Nephron (organoid): ENCODE data around the gene NCCRP1.
"Not testable (repeated sequence)": the region's sequence is repeated elsewhere in the genome, so short reads cannot be mapped to it uniquely, and the experiment has no call there.

ENCODE experiments used
- H3K27ac Mint-ChIP-seq, 3 experiments: 2 replicates each; pipeline ENCODE4 v1.8.0; 2020; ENCODE audit warnings: mixed read lengths in 3 of 3, mild to moderate bottlenecking in 2 of 3, moderate library complexity in 1 of 3
- H3K27me3 Mint-ChIP-seq: 2 replicates; pipeline ENCODE4 v1.8.0; 2021; ENCODE audit warnings: low read depth, mild to moderate bottlenecking, moderate library complexity, mixed read lengths
- H3K36me3 Mint-ChIP-seq: 2 replicates; pipeline ENCODE4 v1.8.0; 2020; ENCODE audit warnings: low read depth, mixed read lengths
- H3K4me1 Mint-ChIP-seq: 2 replicates; pipeline ENCODE4 v1.8.0; 2020; ENCODE audit warnings: mixed read lengths
- H3K4me3 Mint-ChIP-seq, 3 experiments: 2 replicates each; pipeline ENCODE4 v1.8.0; 2020; ENCODE audit warnings: mild to moderate bottlenecking in 3 of 3, mixed read lengths in 3 of 3, moderate library complexity in 2 of 3
- H3K9me3 Mint-ChIP-seq: 2 replicates; pipeline ENCODE4 v1.8.0; 2020; ENCODE audit warnings: mixed read lengths
- TF ChIP-seq, protein P1 (sequence below), 3 experiments: fragments of 200-600 bp; sonication (generic); IDR thresholded peaks; one replicate each; pipeline ENCODE4 v1.5.0; 2021; ENCODE audit warnings: antibody characterized with exemption in 3 of 3; ENCODE audit not compliant: unreplicated experiment in 3 of 3

The NCCRP1 gene

DNA sequence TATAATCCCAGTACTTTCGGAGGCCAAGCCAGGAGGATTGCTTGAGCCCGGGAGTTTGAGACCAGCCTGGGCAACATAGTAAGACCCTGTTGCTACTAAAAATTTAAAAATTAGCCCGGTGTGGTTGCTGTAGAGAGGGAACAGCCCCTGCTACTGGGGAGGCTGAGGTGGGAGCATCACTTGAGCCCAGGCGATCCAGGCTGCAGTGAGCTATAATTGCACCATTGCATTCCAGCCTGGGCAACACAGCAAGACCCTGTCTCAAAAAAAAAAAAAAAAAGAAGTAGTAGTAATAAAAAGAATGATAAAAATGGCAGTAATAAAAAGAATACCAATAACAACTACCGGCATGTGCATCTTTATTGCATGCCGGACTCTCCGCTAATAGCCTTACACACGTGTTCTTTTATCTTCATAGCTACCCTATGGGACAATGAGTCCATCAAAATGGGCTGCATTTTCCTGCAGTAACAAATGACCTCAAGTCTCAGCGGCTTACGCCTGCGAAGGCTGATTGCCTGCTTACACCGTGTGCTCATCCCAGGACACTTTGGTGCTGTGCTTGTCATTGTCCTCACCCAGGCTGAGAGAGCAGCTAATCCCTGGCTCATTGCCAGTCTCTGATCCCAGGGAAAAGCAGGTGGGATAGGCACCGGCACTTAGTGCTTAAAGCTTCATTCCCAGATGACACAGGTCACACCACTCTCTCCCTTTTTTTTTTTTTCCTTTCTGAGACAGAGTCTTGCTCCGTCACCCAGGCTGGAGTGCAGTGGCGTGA is 21.7 kb downstream of the NCCRP1 start:
- Mint-ChIP-seq H3K36me3 (no peaks in the 10 kb centered on the region), H3K9me3 (peaks cover 9% of the 10 kb centered on the region), H3K4me3 (no peak overlapping the region), H3K27ac (peak overlapping the region in 1 of 3 experiments; percentile 53), H3K4me1 (no peaks in the 10 kb centered on the region), H3K27me3 (peaks cover 20% of the 10 kb centered on the region)
- TF ChIP-seq, protein P1, sequence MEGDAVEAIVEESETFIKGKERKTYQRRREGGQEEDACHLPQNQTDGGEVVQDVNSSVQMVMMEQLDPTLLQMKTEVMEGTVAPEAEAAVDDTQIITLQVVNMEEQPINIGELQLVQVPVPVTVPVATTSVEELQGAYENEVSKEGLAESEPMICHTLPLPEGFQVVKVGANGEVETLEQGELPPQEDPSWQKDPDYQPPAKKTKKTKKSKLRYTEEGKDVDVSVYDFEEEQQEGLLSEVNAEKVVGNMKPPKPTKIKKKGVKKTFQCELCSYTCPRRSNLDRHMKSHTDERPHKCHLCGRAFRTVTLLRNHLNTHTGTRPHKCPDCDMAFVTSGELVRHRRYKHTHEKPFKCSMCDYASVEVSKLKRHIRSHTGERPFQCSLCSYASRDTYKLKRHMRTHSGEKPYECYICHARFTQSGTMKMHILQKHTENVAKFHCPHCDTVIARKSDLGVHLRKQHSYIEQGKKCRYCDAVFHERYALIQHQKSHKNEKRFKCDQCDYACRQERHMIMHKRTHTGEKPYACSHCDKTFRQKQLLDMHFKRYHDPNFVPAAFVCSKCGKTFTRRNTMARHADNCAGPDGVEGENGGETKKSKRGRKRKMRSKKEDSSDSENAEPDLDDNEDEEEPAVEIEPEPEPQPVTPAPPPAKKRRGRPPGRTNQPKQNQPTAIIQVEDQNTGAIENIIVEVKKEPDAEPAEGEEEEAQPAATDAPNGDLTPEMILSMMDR (IDR thresholded peaks at IDR 0.05; ENCODE audit: unreplicated experiment in 3 of 3): no peak

DNA sequence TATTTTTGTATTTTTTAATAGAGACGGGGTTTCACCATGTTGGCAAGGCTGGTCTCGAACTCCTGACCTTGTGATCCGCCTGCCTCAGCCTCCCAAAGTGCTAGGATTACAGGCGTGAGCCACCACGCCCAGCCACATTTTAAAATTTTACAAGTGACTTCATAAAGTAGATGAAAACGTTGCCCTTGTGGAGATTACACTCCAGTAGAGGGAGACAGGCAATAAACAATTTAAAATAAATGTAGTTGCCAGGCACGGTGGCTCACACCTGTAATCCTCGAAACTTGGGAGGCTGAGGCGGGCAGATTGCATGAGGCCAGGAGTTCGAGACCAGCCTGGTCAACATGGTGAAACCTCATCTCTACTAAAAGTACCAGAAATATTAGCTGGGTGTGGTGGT is 22.3 kb downstream of the NCCRP1 start:
- H3K27ac Mint-ChIP-seq, H3K4me1 Mint-ChIP-seq, H3K4me3 Mint-ChIP-seq, H3K36me3 Mint-ChIP-seq: not testable (repeated sequence)
- Mint-ChIP-seq H3K27me3 (peaks cover 26% of the 10 kb centered on the region), H3K9me3 (peaks cover 14% of the 10 kb centered on the region)

DNA sequence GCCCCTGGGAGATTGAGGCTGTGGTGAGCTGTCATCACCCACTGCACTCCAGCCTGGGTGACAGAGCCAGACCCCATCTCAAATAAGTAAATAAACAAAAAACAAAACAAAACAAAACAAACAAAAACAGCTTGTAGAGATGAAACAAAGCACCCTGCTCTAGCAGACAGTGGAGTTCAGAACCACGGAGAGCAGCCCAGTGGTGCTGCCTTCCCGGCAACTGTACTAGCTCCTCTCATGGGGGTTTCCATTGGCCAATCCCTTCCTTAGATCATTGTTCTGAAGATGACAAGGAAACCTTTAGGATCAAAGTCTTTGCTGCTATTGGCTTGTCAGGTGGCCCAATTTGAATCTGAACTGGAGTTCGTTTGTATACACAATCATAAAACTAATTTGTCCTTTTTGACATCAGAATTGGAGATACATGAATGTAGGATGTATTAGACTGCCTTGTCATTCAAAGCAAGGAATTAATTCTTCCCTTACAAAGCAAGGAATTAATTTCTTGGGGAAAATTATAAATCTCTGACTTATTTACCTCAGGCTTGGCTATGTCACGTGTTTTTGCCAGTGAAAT is 27.0 kb downstream of the NCCRP1 start:
- H3K36me3 Mint-ChIP-seq: no peaks in the 10 kb centered on the region
- TF ChIP-seq, protein P1 (IDR thresholded peaks at IDR 0.05; ENCODE audit: unreplicated experiment in 3 of 3): no peak
- peaks cover 4% of the 10 kb centered on the region for H3K9me3 Mint-ChIP-seq
- no peaks in the 10 kb centered on the region for H3K4me1 Mint-ChIP-seq
- H3K27me3 Mint-ChIP-seq: peaks cover 55% of the 10 kb centered on the region
- H3K27ac Mint-ChIP-seq: no peak overlapping the region
- H3K4me3 Mint-ChIP-seq: no peak overlapping the region

DNA sequence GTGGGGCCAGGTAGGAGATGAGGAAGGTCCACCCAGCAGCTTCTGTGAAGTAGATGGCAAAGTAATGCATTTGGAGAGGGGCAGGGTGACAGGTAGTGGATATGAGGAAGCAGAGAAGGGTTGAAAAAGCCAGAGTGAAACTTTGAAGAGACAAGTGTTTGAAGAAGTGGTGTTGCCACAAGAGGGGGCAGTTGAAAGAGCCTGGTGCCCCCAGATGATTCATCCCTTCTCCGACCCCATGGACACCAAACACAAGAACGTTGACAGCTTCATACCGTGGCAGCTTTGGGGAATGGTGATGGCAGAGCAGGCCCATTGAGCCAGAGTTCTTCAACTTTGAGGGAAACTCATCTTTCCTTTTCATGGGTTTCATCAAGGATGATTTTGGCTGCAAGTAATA is 28.1 kb downstream of the NCCRP1 start:
- TF ChIP-seq, protein P1 (IDR thresholded peaks at IDR 0.05; ENCODE audit: unreplicated experiment in 3 of 3): no peak
- no peaks in the 10 kb centered on the region for H3K36me3 Mint-ChIP-seq
- no peak overlapping the region for H3K4me3 Mint-ChIP-seq
- H3K27ac Mint-ChIP-seq: no peak overlapping the region
- H3K4me1 Mint-ChIP-seq: no peaks in the 10 kb centered on the region
- H3K27me3 Mint-ChIP-seq: peaks cover 49% of the 10 kb centered on the region
- peaks cover 4% of the 10 kb centered on the region for H3K9me3 Mint-ChIP-seq

DNA sequence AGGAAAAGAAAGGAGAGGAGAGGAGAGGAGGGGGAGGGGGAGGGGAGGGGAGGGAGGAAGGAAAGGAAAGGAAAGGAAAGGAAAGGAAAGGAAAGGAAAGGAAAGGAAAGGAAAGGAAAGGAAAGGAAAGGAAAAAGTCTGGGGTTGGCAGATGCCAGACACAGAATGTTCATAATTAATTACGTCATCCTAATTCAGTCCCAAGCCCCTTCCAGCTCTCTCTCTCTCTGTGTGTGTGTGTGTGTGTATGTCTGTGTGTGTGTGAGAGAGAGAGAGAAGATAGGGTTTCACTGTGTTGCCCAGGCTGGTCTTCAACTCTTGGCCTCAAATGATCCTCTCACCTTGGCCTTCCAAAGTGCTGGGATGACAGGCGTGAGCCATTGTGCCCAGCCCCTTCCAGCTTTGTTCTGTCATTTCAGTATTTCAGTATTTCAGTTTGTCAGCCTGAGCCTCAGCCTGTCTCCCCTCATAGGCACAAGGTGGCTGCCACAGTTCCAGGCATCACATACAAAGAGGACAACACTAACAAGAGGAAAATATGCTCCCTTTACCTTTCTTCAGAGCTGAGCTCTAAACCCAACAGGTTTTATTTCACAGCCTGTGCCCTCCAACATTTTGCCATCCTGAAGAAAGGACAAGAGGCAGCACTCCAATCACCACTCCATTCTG is 33.5 kb downstream of the NCCRP1 start:
- TF ChIP-seq, protein P1 (IDR thresholded peaks at IDR 0.05; ENCODE audit: unreplicated experiment in 3 of 3): no peak

DNA sequence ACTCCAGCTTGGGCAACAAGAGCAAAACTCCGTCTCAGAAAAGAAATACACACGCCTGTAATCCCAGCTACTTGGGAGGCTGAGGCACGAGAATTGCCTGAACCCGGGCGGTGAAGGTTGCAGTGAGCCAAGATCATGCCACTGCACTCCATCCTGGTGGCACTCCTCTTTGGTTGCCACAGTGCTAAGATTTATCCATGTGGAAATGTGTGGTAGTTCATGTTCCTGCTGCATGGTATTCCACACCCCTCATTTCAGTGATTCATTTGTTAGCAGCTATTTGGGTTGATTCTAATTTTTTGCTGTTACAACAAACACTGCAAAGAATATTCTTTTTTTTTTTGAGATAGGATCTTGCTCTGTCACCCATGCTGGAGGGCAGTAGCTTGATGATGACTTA is 35.9 kb downstream of the NCCRP1 start:
- Mint-ChIP-seq H3K27ac (no peak overlapping the region), H3K9me3 (no peaks in the 10 kb centered on the region), H3K4me3 (no peak overlapping the region), H3K27me3 (peaks cover 45% of the 10 kb centered on the region), H3K36me3 (no peaks in the 10 kb centered on the region), H3K4me1 (no peaks in the 10 kb centered on the region)
- TF ChIP-seq, protein P1 (IDR thresholded peaks at IDR 0.05; ENCODE audit: unreplicated experiment in 3 of 3): no peak

More for the DNA sequence above, 33.5 kb downstream of the NCCRP1 start:
- Mint-ChIP-seq H3K4me1 (no peaks in the 10 kb centered on the region), H3K27ac (no peak overlapping the region), H3K36me3 (no peaks in the 10 kb centered on the region), H3K27me3 (peaks cover 54% of the 10 kb centered on the region), H3K9me3 (no peaks in the 10 kb centered on the region), H3K4me3 (no peak overlapping the region)
